Heart left ventricle (tissue), 16 donors: Measurements from ENCODE around the gene LENG9. TPM values are rescaled to one million over a fixed set of nuclear protein-coding genes. Genes with fewer than 3 reads are reported as not detected.
A peak's percentile ranks its signal among the peaks of the same experiment; 100 is the strongest.

Experiments
- ATAC-seq, 4 donors: fragments of 200-7000 bp; cut with Tn5 transposase; one replicate each; pipeline ENCODE4 v1.9.1; 2020 to 2022; ENCODE audit warnings: moderate library complexity in 4 of 4, mild to moderate bottlenecking in 3 of 4, moderate number of reproducible peaks in 1 of 4
- DNase-seq, 5 donors: peaks; one replicate each; pipeline ENCODE4 v3.0.0-alpha.2; 2020
- H3K27ac ChIP-seq, 12 donors: fragments of 200-600 bp; sonication (generic) in 4 of 12; one replicate each; pipeline versions ENCODE4 v1.5.0 to v1.8.0; 2016 to 2022; ENCODE audit warnings: mild to moderate bottlenecking in 2 of 12
- H3K27me3 ChIP-seq, 9 donors: fragments of 200-600 bp; sonication (generic) in 2 of 9; one replicate each; pipeline versions ENCODE4 v1.5.1 to v1.8.0; 2016 to 2022; ENCODE audit warnings: mild to moderate bottlenecking in 3 of 9
- H3K36me3 ChIP-seq, 9 donors: fragments of 200-600 bp; sonication (generic) in 2 of 9; one replicate each; pipeline versions ENCODE4 v1.5.0 to v1.8.0; 2018 to 2022; ENCODE audit warnings: mild to moderate bottlenecking in 2 of 9
- H3K4me1 ChIP-seq, 12 donors: fragments of 200-600 bp; sonication (generic) in 4 of 12; one replicate each; pipeline versions ENCODE4 v1.5.0 to v1.8.0; 2016 to 2022; ENCODE audit warnings: mild to moderate bottlenecking in 3 of 12
- H3K4me3 ChIP-seq, 12 donors: fragments of 200-600 bp; sonication (generic) in 4 of 12; one replicate each; pipeline versions ENCODE4 v1.5.0 to v1.8.0; 2017 to 2022; ENCODE audit warnings: mild to moderate bottlenecking in 9 of 12, moderate library complexity in 4 of 12
- H3K9me3 ChIP-seq, 12 donors: fragments of 200-600 bp; sonication (generic) in 4 of 12; one replicate each; pipeline versions ENCODE4 v1.5.0 to v1.8.0; 2016 to 2022; ENCODE audit warnings: mild to moderate bottlenecking in 1 of 12
- POLR2A ChIP-seq, 2 donors: fragments of 450-650 bp; IDR thresholded peaks; one replicate each; pipeline ENCODE4 v1.6.1; 2017; ENCODE audit warnings: antibody characterized with exemption in 2 of 2, mild to moderate bottlenecking in 2 of 2, moderate library complexity in 2 of 2
- WGBS, 4 donors: extraction: QIAGEN DNeasy Blood & Tissue Kit in 2 of 4; methylation state at CpG; one replicate each; pipeline versions ENCODE4 v1.1.5 to v1.1.7; 2013 to 2018; 5-methylcytosine and 5-hydroxymethylcytosine counted together
- intact Hi-C, 10 donors: fragments of 100-400 bp; cut with DNase I; formaldehyde crosslinking; loops; one replicate each; pipeline versions ENCODE4 v1.11.1 to v1.14.2; 2022
- polyA plus RNA-seq, 2 donors: library from polyadenylated mRNA; stranded (reverse); fragments of 200-250 nt; gene quantifications; one replicate each; pipeline ENCODE4 v1.2.3, GENCODE V29; 2013
- total RNA-seq, 9 donors: library from RNA; depleted of rRNA in 2 of 9; stranded (reverse); fragments of >200 nt in 2 of 9; fragmentation: NEBNext Ultra II Directional in 3 of 9; extraction: Animal tissue kit (Norgen Biotek cat#: 25700) in 3 of 9; gene quantifications; one replicate each; pipeline versions ENCODE4 v1.1.0 to v1.2.4, GENCODE V29; 2016 to 2023
- TF ChIP-seq, protein P1 (sequence below), 12 donors: fragments of 200-600 bp; sonication (generic) in 4 of 12; IDR thresholded peaks; one replicate each; pipeline versions ENCODE4 v1.5.0 to v1.8.0; 2018 to 2022; ENCODE audit warnings: antibody characterized with exemption in 12 of 12, mild to moderate bottlenecking in 5 of 12
- donor health status: ischemic (EF 13 %, LVEDD 7.1; RV severe dilation, severe dysfunction).
- donor health status: healthy with polysubstance abuse.
- donor health status: DM: no; HTN: yes; CAD: no.
- donor health status: DM: no; HTN: no; CAD: no.
- donor health status: ischemic (EF 25% LVEDD 6.9; RV normal size, moderate dysfunction).
- donor health status: ischemic (EF 25% LVEDD 5.7; RV mildly dilated, moderate dysfunction).
- donor health status: healthy.
- donor health status: DM: yes; HTN: yes; CAD: no.
- donor health status: ischemic (EF 35%, LVEDD 5.7; RV mildly dilated, moderate dysfunction).
- donor health status: nonischemic (EF 11% LVEDD 7.7; RV severe dilation, severe dysfunction).
- donor health status: DM: yes; HTN: yes; CAD: no.
- donor health status: PGD.
- donor health status: ischemic (EF 29% LVEDD 5.4; RV normal size, mild dysfunction).
- donor health status: nonischemic (EF 23%, LVEDD 6.1; RV moderate dilation, normal function).

Gene LENG9
- total and polyA plus RNA-seq, 11 donors = 1.4 to 4.1 (median 2.1) TPM

DNA sequence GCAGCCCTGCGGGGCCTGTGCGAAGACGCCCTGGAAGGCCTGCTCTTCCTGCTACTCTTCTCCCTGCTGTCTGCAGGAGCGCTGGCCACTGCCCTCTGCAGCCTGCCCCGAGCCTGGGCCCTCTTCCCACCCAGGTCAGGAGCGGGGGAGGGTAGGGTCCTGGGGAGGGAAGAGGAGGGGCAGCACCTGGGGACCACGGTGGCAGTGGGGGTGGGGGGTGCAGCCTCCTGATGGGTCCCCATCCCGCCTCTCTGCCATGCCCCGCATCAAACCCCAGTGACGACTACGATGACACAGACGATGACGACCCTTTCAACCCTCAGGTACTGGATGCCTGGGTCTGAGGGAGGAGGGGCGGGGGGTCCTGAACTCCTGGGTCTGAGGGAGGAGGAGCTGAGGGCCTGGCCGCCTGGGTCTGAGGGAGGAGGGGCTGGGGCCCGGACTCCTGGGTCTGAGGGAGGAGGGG, 28.0 kb downstream of the LENG9 start:
- H3K9me3 ChIP-seq = no peaks in the 10 kb centered on the region
- intact Hi-C loops = loop anchor here in 1 of 10 donors (5.0 kb wide), 1 partner anchor 42 kb away; no protein-coding TSS in a partner anchor
- TF ChIP-seq, protein P1, sequence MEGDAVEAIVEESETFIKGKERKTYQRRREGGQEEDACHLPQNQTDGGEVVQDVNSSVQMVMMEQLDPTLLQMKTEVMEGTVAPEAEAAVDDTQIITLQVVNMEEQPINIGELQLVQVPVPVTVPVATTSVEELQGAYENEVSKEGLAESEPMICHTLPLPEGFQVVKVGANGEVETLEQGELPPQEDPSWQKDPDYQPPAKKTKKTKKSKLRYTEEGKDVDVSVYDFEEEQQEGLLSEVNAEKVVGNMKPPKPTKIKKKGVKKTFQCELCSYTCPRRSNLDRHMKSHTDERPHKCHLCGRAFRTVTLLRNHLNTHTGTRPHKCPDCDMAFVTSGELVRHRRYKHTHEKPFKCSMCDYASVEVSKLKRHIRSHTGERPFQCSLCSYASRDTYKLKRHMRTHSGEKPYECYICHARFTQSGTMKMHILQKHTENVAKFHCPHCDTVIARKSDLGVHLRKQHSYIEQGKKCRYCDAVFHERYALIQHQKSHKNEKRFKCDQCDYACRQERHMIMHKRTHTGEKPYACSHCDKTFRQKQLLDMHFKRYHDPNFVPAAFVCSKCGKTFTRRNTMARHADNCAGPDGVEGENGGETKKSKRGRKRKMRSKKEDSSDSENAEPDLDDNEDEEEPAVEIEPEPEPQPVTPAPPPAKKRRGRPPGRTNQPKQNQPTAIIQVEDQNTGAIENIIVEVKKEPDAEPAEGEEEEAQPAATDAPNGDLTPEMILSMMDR (IDR thresholded peaks at IDR 0.05) = no peak
- H3K4me3 ChIP-seq = no peak overlapping the region
- peak in 2 of 4 donors; percentile 2 to 7 for ATAC-seq
- H3K27ac ChIP-seq = no peak overlapping the region
- H3K36me3 ChIP-seq = peaks cover 0 to 13% (median 0%) of the 10 kb centered on the region in 9 donors
- peaks cover 0 to 46% (median 20%) of the 10 kb centered on the region in 12 donors for H3K4me1 ChIP-seq
- WGBS, 4 donors = 29 to 42% (median 35%) methylated on average over 10 to 16 of the region's 16 CpGs
- peaks cover 0 to 20% (median 5%) of the 10 kb centered on the region in 9 donors for H3K27me3 ChIP-seq
- peak in 1 of 5 donors; percentile 21 for DNase-seq

DNA sequence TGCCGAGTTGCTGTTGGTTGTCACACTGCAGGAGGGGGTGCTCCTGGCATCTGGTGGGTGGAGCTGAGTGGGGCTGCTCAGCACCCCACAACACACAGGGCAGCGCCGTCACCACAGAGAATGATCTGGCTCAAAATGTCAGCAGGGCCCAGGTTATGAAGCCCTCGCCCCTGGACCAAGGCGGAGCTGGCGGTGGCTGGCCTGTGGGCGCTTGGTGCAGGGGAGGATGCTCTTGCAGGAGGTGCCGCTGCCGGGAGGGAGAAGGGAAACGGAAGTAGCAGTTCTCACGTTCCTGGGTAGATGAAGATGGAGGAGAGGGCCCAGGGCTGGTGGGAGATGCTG, 28.7 kb downstream of the LENG9 start:
- ATAC-seq = no peak
- DNase-seq = peak in 1 of 5 donors; percentile 33
- WGBS, 4 donors = 36 to 45% (median 40%) methylated on average over 11 of the region's 11 CpGs

DNA sequence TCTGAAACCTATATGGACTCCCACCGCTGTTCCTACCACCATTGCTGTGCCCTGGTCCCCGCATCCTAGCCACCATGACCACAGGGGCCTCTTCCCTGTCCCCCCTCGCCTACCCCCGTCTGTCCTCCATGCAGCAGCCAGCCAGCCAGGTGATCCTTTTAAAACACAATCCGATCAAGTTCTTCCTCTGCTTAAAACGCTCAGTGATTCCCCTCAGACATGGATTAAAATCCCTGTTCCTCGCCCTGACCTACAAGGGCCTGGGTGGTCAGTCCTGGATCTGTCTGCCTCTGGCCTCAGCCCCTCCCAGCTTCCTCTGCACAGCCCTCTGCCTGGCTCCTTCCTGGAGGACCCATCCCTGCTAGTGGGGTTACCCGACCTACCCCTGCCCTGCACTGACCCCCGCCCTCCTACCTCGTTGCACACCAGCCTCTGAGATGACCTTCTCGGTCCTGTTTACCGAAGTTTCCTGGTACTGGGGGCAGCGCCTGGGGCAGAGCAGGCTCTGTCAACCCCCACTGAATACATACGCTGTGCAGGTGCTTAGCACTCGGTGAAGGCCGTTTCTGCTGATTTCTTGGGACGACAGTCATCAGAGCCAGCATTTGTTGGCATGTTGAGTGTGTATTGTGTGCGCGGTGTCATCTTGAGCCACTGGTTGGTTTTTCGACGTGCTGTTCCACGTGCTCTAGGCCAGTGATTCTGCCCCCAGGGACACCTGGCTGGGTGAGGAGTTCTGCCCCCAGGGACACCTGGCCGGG, 29.3 kb downstream of the LENG9 start:
- Histone ChIP-seq H3K36me3 (peaks cover 0 to 7% (median 0%) of the 10 kb centered on the region in 9 donors), H3K4me3 (no peak overlapping the region), H3K9me3 (no peaks in the 10 kb centered on the region), H3K4me1 (peaks cover 0 to 52% (median 25%) of the 10 kb centered on the region in 12 donors), H3K27ac (no peak overlapping the region), H3K27me3 (peaks cover 5 to 26% (median 10%) of the 10 kb centered on the region in 9 donors)
- WGBS, 4 donors = 52 to 61% (median 53%) methylated on average over 18 to 23 of the region's 23 CpGs
- ATAC-seq = no peak
- intact Hi-C loops = no loop called here
- TF ChIP-seq, protein P1 (IDR thresholded peaks at IDR 0.05) = no peak
- no peak for TF ChIP-seq POLR2A (IDR thresholded peaks at IDR 0.05)
- DNase-seq = no peak

More for the DNA sequence above, 28.7 kb downstream of the LENG9 start:
- Histone ChIP-seq H3K9me3 (no peaks in the 10 kb centered on the region), H3K27ac (no peak overlapping the region), H3K4me3 (no peak overlapping the region), H3K4me1 (peaks cover 0 to 54% (median 25%) of the 10 kb centered on the region in 12 donors), H3K36me3 (peaks cover 0 to 7% (median 0%) of the 10 kb centered on the region in 9 donors), H3K27me3 (peaks cover 5 to 26% (median 10%) of the 10 kb centered on the region in 9 donors)
- TF ChIP-seq, protein P1 (IDR thresholded peaks at IDR 0.05) = no peak
- TF ChIP-seq POLR2A (IDR thresholded peaks at IDR 0.05) = no peak
- intact Hi-C loops = loop anchor here in 1 of 10 donors (5.0 kb wide), 1 partner anchor 42 kb away; no protein-coding TSS in a partner anchor

DNA sequence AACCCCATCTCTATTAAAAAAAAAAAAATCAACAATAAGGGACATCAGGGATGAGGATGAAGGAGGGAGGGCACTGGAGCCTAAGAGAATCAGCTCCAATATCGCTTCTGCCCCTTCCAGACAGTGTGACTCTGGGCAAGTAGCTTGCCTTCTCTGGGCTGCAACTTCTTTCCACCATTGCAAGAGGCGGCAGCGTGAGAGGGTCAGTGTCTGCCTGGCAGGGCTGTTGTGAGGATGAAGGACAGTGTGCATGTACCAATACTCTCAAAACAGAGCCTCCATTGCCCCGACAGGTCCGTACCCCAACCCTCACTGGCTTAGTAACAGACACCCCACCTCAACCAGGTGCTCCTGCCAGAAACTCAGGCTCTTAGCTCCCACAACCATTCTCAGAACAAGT, 29.9 kb downstream of the LENG9 start:
- ATAC-seq (no peak), DNase-seq (no peak)
- intact Hi-C loops = no loop called here
- Histone ChIP-seq H3K36me3 (peaks cover 0 to 3% (median 0%) of the 10 kb centered on the region in 9 donors), H3K4me3 (no peak overlapping the region), H3K4me1 (peaks cover 0 to 49% (median 25%) of the 10 kb centered on the region in 12 donors), H3K9me3 (no peaks in the 10 kb centered on the region), H3K27me3 (peaks cover 5 to 32% (median 16%) of the 10 kb centered on the region in 9 donors), H3K27ac (no peak overlapping the region)
- TF ChIP-seq POLR2A (IDR thresholded peaks at IDR 0.05) = no peak
- TF ChIP-seq, protein P1 (IDR thresholded peaks at IDR 0.05) = no peak
- 82 to 93% (median 92%) methylated on average over 5 of the region's 5 CpGs for WGBS, 4 donors
